GM21381 (cell line): ENCODE data around the gene RASAL2.
"Not testable (repeated sequence)": the region's sequence is repeated elsewhere in the genome, so short reads cannot be mapped to it uniquely, and the experiment has no call there.

ENCODE experiments used
- ATAC-seq: cut with Tn5 transposase; IDR thresholded peaks from one replicate; pipeline ENCODE4 v1.9.1; 2021; ENCODE audit warnings: mild to moderate bottlenecking, moderate library complexity; ENCODE audit not compliant: unreplicated experiment

Gene RASAL2

DNA sequence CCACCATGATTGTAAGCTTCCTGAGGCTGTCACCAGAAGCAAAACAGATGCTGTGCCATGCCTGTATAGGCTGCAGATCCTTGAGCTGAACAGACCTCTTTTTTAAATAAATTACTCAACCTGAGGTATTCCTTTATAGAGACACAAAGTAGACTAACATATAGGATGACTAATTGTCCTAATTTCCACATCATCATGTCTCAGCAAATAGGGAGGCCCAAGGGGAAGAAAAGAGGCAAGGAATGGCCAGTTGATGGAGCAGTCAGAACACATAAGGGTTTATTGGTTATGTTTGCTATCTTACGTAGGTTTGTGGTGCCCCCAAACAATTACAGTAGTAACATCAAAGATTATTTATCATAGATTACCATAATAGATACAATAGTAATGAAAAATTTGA lies 126.2 kb downstream of the RASAL2 start:
- no peak for ATAC-seq

DNA sequence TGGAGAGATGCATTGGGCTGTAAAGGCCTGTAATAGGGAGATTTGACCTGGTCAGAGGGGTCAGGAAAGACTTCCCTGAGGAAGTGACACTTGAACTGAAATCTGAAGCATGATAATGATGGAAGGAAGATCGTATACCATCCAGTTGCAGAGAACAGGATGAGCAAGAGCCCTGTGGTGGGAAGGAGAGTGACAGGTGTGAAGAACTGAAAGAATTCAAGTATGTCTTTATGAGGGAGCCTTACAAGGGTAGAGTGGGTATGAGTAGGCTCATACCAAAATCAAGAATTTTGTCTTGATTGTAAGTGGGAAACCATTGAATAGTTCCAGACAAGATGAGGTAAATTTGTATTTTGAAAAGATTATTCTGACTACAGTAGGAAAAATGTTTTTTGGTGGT lies 129.4 kb downstream of the RASAL2 start:
- ATAC-seq = no peak

DNA sequence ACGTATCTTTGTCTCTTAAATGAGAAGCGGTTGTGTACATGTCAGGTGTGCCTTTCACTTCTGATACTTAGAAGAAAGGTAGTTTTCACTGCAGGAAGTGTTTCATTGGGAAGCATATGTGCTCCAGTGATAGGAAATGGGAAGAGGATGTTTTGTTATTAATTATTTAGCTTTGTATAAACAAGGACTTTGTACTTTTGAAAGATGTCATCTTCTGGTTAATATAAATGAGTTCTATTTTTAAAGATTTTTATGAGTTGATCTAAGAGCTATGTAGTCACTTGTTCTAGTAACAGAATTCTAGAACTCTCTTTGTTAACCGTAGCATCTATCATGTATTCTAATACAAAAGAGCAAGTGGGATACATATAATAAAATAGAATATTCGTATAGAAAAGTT lies 130.5 kb downstream of the RASAL2 start:
- no peak for ATAC-seq

- ATAC-seq = no peak
These were observed 137.0 kb downstream of the RASAL2 start for GRCh38 chr1:178230881-178231409.

DNA sequence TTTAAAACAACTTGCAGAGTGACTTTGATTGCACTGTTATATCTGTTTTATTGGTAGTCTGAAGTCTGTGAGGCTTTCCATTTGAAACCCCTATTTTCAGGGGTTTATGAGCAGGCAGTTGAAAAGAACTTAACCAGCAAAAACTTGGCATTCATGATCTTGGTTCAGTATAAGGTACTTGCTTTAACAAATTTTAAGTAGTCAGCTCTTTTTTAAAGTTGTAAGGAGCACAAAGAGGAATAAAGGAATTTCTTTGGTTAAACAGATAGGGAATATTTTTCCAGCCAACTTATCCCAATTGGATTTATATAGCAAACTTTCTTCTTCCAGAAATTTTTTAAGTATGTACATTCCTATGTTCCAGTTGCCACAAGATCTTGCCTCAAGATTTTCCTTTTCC lies 138.2 kb downstream of the RASAL2 start:
- no peak for ATAC-seq

- no peak for ATAC-seq
These were observed 139.0 kb downstream of the RASAL2 start for GRCh38 chr1:178232949-178233348.

DNA sequence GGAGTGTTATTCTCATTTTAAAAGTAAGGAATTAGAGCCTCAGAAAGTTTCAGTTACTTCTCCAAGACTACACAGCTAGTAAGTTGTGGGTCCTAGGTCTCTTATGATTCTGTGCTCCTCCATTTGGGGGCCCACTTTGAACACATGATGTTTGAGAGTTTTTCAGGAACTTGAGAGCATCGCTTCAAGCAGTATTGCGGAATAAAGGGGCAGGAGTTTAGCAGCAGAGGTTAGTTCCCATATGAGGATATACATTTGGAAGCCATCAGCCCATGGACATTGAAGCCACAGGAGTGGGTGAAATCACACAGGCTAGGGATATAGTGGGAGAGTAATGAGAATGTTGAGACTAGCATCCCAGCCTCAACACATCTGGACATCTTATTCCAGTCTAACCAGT lies 143.2 kb downstream of the RASAL2 start:
- no peak for ATAC-seq

DNA sequence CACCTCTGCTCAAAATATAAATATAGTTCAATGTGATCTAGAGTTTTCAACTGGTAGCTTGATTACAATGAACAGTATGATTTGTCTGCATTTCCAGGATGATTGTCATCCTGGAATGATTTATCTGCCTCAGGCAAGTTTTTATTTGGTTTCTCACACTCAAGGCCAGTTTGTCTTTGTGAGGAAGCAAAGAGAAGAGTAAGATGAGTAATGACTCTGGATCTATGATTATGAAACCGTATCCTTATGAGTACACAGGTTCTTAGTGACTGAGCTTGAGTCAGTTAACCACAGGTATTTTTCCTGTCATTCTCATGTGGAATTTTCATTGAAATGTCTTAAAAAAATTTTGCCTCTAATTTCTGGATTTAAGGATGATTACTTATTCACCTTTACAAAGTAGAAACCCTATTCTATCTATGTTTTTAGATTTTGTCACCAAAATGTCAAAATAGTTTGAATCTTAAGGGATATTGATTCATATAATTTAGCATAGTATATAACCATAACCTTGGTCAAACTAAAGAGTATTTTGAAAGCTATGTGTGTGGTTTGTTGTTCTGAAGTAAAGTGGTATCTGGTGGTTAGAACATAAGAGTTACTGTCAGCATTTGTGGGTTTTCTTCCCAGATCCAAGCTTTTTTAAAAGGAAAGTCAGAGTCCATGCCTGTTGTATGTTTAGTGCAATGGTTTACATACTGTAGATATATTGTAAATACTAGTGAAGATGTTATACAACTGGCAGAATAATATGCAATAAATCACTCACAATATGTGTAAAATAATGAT lies 145.0 kb downstream of the RASAL2 start:
- no peak for ATAC-seq

GRCh38 chr1:178241057-178241456 lies 147.2 kb downstream of the RASAL2 start:
- ATAC-seq = no peak

GRCh38 chr1:178241837-178242236 lies 147.9 kb downstream of the RASAL2 start:
- ATAC-seq = no peak

- ATAC-seq = no peak
These were observed 149.2 kb downstream of the RASAL2 start for GRCh38 chr1:178243119-178243518.

- ATAC-seq = no peak
These were observed 150.0 kb downstream of the RASAL2 start for GRCh38 chr1:178243890-178244289.

DNA sequence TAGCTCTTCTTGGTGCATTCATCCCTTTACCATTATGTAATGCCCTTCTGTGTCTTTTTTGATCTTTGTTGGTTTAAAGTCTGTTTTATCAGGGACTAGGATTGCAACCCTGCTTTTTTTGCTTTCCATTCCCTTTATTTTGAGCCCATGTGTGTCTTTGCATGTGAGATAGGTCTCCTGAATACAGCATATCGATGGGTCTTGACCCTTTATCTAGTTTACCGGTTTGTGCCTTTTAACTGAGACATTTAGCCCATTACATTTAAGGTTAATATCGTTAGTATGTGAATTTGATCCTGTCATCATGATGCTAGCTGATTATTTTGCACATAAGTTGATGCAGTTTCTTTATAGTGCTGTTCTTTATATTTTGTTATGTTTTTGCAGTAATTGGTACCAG lies 154.4 kb downstream of the RASAL2 start:
- not testable (repeated sequence) for ATAC-seq

- not testable (repeated sequence) for ATAC-seq
These were observed 159.7 kb downstream of the RASAL2 start for GRCh38 chr1:178253581-178253980.

DNA sequence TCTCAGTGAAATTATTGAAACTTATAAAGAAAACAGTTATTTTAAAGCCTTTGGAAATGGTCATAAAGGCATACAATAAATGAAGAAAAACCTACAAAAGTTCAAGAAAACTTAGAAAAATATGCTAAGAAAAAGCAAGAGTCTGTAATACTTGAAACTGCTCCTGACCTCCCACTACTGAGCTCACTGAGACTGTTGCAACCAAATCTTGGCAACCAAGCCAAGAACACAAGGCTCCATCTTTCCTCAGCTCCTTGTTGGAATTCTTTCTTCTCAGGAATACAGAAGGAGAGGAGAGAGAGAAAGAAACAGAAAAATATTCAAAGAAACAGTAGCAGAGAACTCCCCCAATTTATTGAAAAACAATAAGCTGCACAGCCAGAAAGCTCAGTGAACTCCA lies 160.5 kb downstream of the RASAL2 start:
- ATAC-seq = no peak

DNA sequence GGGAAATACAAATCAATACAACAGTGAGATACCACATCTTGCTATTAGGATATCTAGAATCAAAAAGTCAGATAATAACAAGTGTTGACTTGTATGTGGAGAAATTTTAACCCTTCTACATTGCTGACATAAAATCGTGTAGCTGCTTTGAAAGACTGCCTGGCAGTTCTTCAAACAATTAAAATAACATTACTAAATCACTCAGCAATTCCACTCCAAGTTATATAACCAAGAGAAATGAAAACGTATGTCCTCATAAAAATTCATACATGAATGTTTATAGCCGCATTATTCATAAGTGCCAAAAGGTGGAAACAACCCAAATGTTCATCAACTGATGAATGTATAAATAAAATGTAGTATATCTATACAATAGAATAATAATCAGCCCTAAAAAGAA lies 164.6 kb downstream of the RASAL2 start:
- ATAC-seq = no peak

GRCh38 chr1:178262120-178262500 lies 168.2 kb downstream of the RASAL2 start:
- no peak for ATAC-seq

GRCh38 chr1:178263341-178263740 lies 169.4 kb downstream of the RASAL2 start:
- ATAC-seq = no peak

DNA sequence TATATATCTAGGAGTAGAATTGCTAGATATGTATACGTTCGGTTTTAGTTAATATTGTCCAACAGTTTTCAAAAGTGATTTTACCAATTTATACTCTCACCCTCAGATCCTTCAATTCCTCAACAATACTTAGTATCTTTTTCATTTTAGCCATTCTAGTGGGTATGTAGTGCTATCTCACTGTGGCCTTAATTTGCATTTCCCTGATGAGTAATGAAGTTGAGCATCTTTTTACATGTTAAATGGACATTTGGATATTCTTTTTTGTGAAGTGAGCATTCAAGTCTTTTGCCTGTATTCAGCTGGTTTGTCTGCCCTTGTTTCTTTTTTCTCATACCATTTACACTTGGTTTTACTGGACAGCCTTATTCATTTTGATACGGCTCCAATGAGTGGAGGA lies 172.2 kb downstream of the RASAL2 start:
- ATAC-seq = no peak

- no peak for ATAC-seq
These were observed 172.7 kb downstream of the RASAL2 start for GRCh38 chr1:178266619-178267066.

- no peak for ATAC-seq
These were observed 173.8 kb downstream of the RASAL2 start for GRCh38 chr1:178267646-178268094.

DNA sequence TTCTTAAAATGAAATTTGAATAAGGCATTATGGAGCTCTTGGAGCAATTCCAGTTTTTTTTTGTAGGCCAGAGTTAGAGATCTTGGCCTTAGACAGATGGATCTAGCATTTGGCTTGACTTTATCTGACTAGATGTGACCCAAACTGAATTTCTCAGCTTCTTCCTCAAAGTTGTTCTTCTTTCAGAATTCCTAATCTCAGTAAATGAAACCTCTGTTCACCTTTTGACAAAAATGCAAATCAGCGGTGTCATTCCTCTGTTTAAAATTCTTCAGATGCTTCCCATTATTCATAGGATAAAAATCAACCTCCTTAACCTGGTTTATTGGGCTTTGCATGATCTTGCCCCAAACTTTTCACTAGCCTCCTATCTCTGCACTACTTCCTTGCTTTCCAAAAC lies 177.6 kb downstream of the RASAL2 start:
- no peak for ATAC-seq
